HG02642 (cell line): ENCODE results near the gene NELL1.
A peak's percentile ranks its signal among the peaks of the same experiment; 100 is the strongest.

ENCODE experiments used
- ATAC-seq: cut with Tn5 transposase; IDR thresholded peaks from one replicate; pipeline ENCODE4 v1.9.1; 2021; ENCODE audit warnings: mild to moderate bottlenecking; ENCODE audit not compliant: unreplicated experiment, poor library complexity

Gene NELL1

GRCh38 chr11:21396342-21397008, 727.1 kb downstream of the NELL1 start:
- ATAC-seq, result no peak

- no peak for ATAC-seq
Measured at GRCh38 chr11:21398195-21398594, 728.8 kb downstream of the NELL1 start.

GRCh38 chr11:21401496-21401895, 732.1 kb downstream of the NELL1 start:
- ATAC-seq, result no peak

- ATAC-seq, result no peak
Measured at GRCh38 chr11:21402274-21402673, 732.9 kb downstream of the NELL1 start.

- no peak for ATAC-seq
Measured at GRCh38 chr11:21403069-21403468, 733.7 kb downstream of the NELL1 start.

- ATAC-seq, result no peak
Measured at GRCh38 chr11:21405422-21405821, 736.0 kb downstream of the NELL1 start.

- ATAC-seq, result no peak
Measured at GRCh38 chr11:21410513-21410912, 741.1 kb downstream of the NELL1 start.

- no peak for ATAC-seq
Measured at GRCh38 chr11:21411104-21411503, 741.7 kb downstream of the NELL1 start.

- ATAC-seq, result no peak
Measured at GRCh38 chr11:21411597-21411996, 742.2 kb downstream of the NELL1 start.

- no peak for ATAC-seq
Measured at GRCh38 chr11:21412652-21413383, 743.4 kb downstream of the NELL1 start.

- no peak for ATAC-seq
Measured at GRCh38 chr11:21414953-21415352, 745.6 kb downstream of the NELL1 start.

GRCh38 chr11:21415606-21416005, 746.2 kb downstream of the NELL1 start:
- ATAC-seq, result no peak

GRCh38 chr11:21421711-21422329, 752.4 kb downstream of the NELL1 start:
- ATAC-seq, result no peak

GRCh38 chr11:21426931-21427330, 757.5 kb downstream of the NELL1 start:
- no peak for ATAC-seq

- no peak for ATAC-seq
Measured at GRCh38 chr11:21427726-21428125, 758.3 kb downstream of the NELL1 start.

- no peak for ATAC-seq
Measured at GRCh38 chr11:21428796-21429195, 759.4 kb downstream of the NELL1 start.

- no peak for ATAC-seq
Measured at GRCh38 chr11:21429401-21429800, 760.0 kb downstream of the NELL1 start.

GRCh38 chr11:21430537-21430936, 761.2 kb downstream of the NELL1 start:
- no peak for ATAC-seq

GRCh38 chr11:21446939-21447590, 777.7 kb downstream of the NELL1 start:
- peak; percentile 71 for ATAC-seq

GRCh38 chr11:21447871-21448270, 778.5 kb downstream of the NELL1 start:
- ATAC-seq, result no peak

- ATAC-seq, result no peak
Measured at GRCh38 chr11:21456186-21456585, 786.8 kb downstream of the NELL1 start.
